Activated naive CD4-positive, alpha-beta T cell treated with anti-CD3 and anti-CD28 coated beads for 36 hours (primary cell): Measurements from ENCODE around the gene CCDC178. TPM values are rescaled to one million over a fixed set of nuclear protein-coding genes. Genes with fewer than 3 reads are reported as not detected.

ENCODE experiments used
- CTCF ChIA-PET: fragments of 350-600 bp; sonication (Branson Sonifier 250); formaldehyde crosslinking; loops from one replicate; lab custom pipeline; 2021; ENCODE audit warnings: antibody characterized with exemption; lab: Charles Lee
- DNase-seq: peaks from one replicate; pipeline ENCODE4 v3.0.0-alpha.2; 2020
- H3K27ac Mint-ChIP-seq: one replicate; pipeline ENCODE4 v1.8.0; 2021; ENCODE audit warnings: mild to moderate bottlenecking, mixed read lengths
- H3K27me3 Mint-ChIP-seq: one replicate; pipeline ENCODE4 v1.8.0; 2021; ENCODE audit warnings: low read depth, mixed read lengths
- H3K36me3 Mint-ChIP-seq: one replicate; pipeline ENCODE4 v1.8.0; 2021; ENCODE audit warnings: low read depth, mixed read lengths
- H3K4me1 Mint-ChIP-seq: one replicate; pipeline ENCODE4 v1.8.0; 2021; ENCODE audit warnings: low read depth, mixed read lengths
- H3K4me3 Mint-ChIP-seq: one replicate; pipeline ENCODE4 v1.8.0; 2021; ENCODE audit warnings: mild to moderate bottlenecking, moderate library complexity, mixed read lengths
- H3K9me3 Mint-ChIP-seq: one replicate; pipeline ENCODE4 v1.8.0; 2021; ENCODE audit warnings: mixed read lengths
- intact Hi-C: fragments of 100-400 bp; cut with micrococcal nuclease; formaldehyde crosslinking; loops from one replicate; pipeline ENCODE4 v1.15.1; 2023
- total RNA-seq, 2 experiments: library from RNA; stranded (reverse); gene quantifications; one replicate each; pipeline ENCODE4 v1.2.3, GENCODE V29; 2021

CCDC178 gene
- total RNA-seq, 2 experiments from 2014 or later, result not detected

DNA sequence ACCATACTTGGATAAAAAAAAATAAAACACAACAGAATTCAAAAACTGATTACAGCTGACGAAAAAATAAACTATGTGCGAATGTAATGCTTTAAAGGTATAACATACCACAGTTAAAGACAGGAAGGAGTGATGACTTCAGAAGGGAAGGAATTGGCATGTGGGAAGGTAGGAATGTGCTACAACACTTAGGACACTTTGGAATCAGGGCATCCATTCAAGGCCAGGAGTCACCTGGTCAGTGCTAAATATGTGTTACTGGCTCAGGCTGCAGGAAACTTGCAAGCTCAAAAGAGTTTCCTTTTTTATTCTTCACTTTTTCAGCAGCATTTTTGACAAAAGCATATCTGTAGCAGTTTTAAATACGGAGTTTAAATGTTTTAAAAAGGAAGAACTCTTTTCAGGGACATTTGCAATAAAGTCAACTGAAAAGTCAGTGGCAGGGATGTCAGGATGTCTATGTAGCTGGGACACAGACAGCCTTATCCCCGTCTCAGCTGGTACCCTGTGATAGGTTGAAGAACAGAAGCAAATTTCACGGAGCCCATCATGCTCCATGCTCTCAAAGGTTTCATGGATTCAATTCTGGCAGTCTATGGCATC lies 529.7 kb downstream of the CCDC178 start:
- intact Hi-C loops, result no loop called here
- Mint-ChIP-seq H3K4me3 (no peak overlapping the region), H3K9me3 (peaks cover 6% of the 10 kb centered on the region), H3K36me3 (no peaks in the 10 kb centered on the region), H3K4me1 (no peaks in the 10 kb centered on the region), H3K27ac (no peak overlapping the region), H3K27me3 (peaks cover 2% of the 10 kb centered on the region)
- CTCF ChIA-PET, result interaction anchor here (0.6 kb wide), 2 partner anchors 300 to 348 kb away, joined by 3 read pairs; no protein-coding TSS in a partner anchor
- no peak for DNase-seq

DNA sequence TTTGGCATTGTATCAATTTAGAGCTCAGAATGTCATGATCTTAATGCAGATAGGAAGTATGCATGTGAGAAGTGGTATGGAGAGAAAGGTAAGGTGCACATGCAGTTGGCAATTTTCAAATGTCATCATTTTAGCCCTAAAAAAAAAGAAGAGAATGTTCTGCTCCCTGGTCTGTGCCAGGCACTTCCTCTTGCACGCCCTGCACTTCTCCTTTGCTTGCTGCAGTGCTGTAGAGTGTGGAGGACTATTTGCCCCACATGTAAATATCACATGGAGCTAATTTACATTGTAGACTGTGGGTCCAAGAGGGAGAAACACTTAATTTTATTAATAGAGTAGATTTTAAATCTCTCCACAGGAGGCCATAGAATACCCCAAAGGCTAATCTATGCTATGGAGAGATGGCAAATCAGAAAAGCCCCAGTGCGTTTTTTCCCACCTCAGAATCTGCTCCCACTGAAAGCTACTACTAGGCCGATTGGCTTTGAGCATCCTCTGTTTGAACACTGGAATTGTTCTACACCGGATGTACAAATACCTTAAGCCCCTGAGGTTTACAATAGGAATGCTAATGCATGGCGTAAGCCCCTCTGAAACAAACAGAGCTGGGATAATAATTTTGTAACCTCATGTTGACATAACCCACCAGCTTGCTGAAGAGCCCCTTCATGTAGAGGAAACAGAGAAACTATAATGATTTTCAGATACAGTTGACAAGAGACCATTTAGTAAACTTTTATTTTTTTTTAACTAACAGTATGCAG lies 530.5 kb downstream of the CCDC178 start:
- Mint-ChIP-seq H3K4me3 (no peak overlapping the region), H3K4me1 (no peaks in the 10 kb centered on the region), H3K27me3 (peaks cover 2% of the 10 kb centered on the region), H3K9me3 (peaks cover 6% of the 10 kb centered on the region), H3K27ac (no peak overlapping the region), H3K36me3 (no peaks in the 10 kb centered on the region)
- CTCF ChIA-PET, result interaction anchor here (0.6 to 0.7 kb wide), 3 partner anchors 301 to 1022 kb away, joined by 3 to 5 read pairs (median 3); no protein-coding TSS in a partner anchor
- intact Hi-C loops, result no loop called here
- DNase-seq, result no peak

DNA sequence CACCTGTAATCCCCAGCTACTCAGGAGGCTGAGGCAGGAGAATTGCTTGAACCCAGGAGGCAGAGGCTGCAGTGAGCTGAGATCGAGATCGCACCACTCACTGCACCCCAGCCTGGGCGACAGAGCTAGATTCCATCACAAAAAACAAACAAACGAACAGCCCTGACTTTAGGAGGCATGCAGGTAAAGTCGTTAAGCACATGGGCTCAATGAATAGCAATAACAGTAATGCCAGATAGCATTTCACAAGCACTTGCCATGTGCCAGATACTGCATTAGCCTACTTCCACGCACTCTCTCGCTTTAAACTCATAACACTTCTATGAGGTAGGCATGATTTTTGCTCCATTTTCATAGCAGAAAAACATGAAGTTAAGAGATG lies 532.1 kb downstream of the CCDC178 start:
- Mint-ChIP-seq H3K4me1 (no peaks in the 10 kb centered on the region), H3K36me3 (no peaks in the 10 kb centered on the region), H3K27ac (no peak overlapping the region), H3K27me3 (peaks cover 2% of the 10 kb centered on the region), H3K4me3 (no peak overlapping the region), H3K9me3 (peaks cover 6% of the 10 kb centered on the region)
- no peak for DNase-seq
- CTCF ChIA-PET, result no interaction called here
- intact Hi-C loops, result no loop called here

DNA sequence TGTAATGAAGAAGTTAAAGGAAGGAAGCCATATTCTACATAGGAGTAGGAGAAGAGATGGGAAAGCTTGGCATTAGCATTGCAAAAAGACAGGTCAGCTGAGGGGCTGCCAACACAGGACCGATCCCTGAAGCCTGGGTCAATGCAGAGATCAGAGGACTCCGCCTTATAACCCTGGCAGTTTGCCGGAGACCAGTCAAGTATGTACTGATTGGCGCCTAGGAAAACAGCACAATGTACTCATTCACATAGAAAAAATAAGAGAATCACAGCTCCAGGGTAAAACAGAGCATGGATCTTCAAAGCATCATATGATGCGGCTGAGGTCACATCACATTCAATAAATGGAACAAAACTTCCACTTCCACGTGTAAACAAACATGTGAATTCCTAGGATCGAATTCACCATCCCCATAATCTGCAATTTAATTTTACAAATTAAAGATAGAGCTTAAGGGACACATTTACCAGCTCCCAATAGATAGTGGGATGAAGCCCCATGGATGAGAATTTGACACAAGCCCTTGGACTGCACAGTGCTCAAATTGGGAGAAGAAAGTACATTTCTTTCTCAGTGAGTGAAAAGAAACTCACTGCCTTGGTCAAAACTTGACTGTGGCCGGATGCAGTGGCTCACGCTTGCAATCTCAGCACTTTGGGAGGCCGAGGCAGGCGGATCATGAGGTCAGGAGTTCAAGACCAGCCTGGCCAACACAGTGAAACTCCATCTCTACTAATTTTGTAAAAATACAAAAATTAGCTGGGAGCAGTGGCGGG lies 532.7 kb downstream of the CCDC178 start:
- intact Hi-C loops, result no loop called here
- Mint-ChIP-seq H3K27ac (no peak overlapping the region), H3K9me3 (peaks cover 5% of the 10 kb centered on the region), H3K27me3 (peaks cover under 1% of the 10 kb centered on the region), H3K4me1 (no peaks in the 10 kb centered on the region), H3K36me3 (no peaks in the 10 kb centered on the region), H3K4me3 (no peak overlapping the region)
- CTCF ChIA-PET, result interaction anchor here (0.7 kb wide), 1 partner anchor 777 kb away, joined by 3 read pairs; no protein-coding TSS in a partner anchor
- DNase-seq, result no peak

DNA sequence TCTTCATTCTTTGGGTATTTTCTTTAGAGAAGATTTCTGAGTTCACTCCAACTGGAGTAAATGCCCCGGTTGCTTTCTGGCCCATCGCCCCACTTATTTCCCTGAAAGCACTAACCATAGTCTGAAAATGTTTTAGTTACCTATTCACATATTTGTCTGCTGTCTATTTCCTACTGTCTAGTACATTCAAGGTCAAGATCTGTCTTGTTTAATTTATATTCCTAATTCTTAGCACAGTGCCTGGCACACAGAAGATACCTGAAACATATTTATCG lies 533.3 kb downstream of the CCDC178 start:
- Mint-ChIP-seq H3K4me3 (no peak overlapping the region), H3K27ac (no peak overlapping the region), H3K9me3 (peaks cover 3% of the 10 kb centered on the region), H3K27me3 (no peaks in the 10 kb centered on the region), H3K36me3 (no peaks in the 10 kb centered on the region), H3K4me1 (no peaks in the 10 kb centered on the region)
- CTCF ChIA-PET, result interaction anchor here (0.7 kb wide), 1 partner anchor 776 kb away, joined by 3 read pairs; no protein-coding TSS in a partner anchor
- no peak for DNase-seq
- intact Hi-C loops, result no loop called here

DNA sequence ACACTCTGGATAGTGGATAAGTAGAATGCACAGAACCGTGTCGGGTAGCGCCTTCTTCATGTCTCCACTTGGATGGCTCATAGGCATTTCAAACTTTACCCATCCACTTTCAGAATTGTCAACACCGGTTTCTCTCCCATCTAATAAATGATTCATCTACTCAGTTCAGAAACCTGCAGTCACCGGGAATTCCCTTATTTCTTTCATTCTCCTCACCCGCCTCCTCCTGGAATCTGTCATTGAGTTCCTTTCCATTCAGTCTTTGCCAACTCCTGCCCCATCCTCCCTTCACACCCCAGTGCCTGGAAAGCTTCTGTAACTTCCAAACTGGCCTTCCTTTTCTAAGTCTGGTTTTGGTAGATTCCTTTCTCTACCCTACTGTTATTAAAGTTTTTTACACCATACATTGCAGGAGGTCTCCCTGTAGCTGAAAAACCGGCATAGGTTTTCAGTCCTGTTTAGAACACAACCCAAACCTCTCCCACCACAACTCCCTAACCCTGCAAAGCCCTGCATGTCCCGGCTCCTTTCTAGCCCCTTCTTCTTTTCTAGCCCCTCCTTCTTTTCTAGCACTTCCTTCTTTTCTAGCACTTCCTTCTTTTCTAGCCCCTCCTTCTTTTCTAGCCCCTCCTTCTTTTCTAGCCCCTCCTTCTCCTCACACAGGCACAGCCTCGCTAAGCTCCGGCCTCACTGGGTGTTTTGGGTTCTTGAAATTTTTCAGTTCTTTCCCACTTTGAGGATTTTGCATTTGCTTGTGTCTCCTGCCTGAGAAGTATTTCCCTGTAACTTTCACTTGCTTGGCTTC lies 533.8 kb downstream of the CCDC178 start:
- CTCF ChIA-PET, result no interaction called here
- Mint-ChIP-seq H3K27me3 (no peaks in the 10 kb centered on the region), H3K9me3 (peaks cover 3% of the 10 kb centered on the region), H3K4me3 (no peak overlapping the region), H3K27ac (no peak overlapping the region), H3K36me3 (no peaks in the 10 kb centered on the region), H3K4me1 (no peaks in the 10 kb centered on the region)
- intact Hi-C loops, result no loop called here
- DNase-seq, result no peak

DNA sequence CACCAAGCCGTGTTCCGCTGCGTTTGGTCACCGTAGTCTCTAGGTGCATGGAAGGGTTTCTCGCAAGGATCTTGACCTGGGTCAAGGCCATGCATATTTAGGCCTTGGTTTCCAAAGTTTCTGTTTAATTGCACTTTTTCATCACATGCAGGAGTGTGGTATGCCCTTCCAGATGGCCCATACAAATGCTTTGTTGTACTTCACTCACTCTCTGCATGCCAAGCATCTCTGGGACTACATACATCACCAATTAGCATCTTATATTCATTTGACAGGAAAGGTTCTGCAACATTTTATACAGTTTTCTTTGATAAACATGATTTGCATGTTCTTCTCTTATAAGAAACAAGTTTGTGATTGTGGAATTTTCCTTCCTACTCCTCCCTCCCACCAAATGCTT lies 534.9 kb downstream of the CCDC178 start:
- Mint-ChIP-seq H3K4me3 (no peak overlapping the region), H3K27me3 (no peaks in the 10 kb centered on the region), H3K27ac (no peak overlapping the region), H3K9me3 (peaks cover 3% of the 10 kb centered on the region), H3K4me1 (no peaks in the 10 kb centered on the region), H3K36me3 (no peaks in the 10 kb centered on the region)
- CTCF ChIA-PET, result interaction anchor here (0.6 kb wide), 1 partner anchor 35 kb away, joined by 4 read pairs; no protein-coding TSS in a partner anchor
- no peak for DNase-seq
- intact Hi-C loops, result no loop called here

DNA sequence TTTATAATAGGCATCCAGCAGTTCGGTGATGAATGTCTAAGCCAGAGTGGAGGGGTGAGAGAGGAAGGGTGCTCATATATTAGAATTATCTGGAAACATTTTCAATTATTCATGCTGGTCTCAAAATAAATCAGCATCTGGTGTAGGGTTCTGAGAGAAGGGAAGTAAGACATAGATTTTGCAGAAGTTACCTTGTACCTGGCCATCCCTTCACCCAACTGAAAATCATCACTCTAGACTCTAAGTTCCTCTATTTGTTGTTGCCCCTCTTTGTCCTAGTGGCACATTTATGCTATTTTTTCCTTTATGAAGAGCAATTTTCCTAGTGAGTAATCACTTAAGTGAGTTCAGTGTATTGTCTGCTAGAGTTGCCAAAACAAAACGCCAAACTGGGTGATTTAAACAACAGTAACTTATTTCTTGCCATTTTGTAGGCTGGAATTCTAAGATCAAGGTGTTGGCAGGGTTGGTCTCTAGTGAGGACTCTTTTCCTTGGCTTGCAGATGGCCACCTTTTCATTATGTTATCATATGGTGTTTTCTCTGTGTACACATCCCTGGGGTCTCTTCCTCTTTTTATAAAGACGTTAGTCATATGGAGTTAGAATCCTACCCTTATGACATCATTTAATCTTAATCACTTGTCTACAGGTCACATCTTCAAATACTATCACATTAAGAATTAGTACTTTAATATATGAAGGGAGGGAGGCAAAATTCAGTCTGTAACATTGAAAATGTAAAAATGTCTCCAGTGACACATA lies 537.8 kb downstream of the CCDC178 start:
- intact Hi-C loops, result no loop called here
- CTCF ChIA-PET, result no interaction called here
- no peak overlapping the region for H3K4me3 Mint-ChIP-seq

DNA sequence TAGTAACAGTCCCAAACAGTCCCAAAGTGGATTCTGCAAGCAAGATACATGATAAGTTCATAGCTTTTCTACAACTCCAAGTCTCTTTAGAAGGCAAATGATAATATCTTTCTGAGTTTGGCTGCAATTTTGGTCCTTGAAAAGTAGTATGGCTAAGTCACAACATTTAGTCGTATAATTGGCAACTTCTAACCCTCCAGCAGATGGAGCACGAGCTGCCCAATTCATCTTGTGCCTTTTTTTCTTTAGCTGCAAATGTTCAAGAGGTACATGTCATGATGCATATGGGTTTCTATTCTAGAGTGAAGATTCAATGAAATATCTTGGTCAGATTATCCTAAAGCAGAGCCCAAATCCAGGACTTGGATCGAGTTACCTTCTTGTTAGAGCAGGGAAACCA lies 540.7 kb downstream of the CCDC178 start:
- Mint-ChIP-seq H3K4me3 (no peak overlapping the region), H3K27ac (no peak overlapping the region), H3K4me1 (no peaks in the 10 kb centered on the region), H3K27me3 (no peaks in the 10 kb centered on the region), H3K9me3 (peaks cover 10% of the 10 kb centered on the region), H3K36me3 (no peaks in the 10 kb centered on the region)
- no peak for DNase-seq
- CTCF ChIA-PET, result no interaction called here
- intact Hi-C loops, result no loop called here

More for the DNA sequence above, 537.8 kb downstream of the CCDC178 start:
- H3K4me1 Mint-ChIP-seq, result no peaks in the 10 kb centered on the region
- no peak overlapping the region for H3K27ac Mint-ChIP-seq
- no peak for DNase-seq
- H3K27me3 Mint-ChIP-seq, result no peaks in the 10 kb centered on the region
- no peaks in the 10 kb centered on the region for H3K36me3 Mint-ChIP-seq
- H3K9me3 Mint-ChIP-seq, result peaks cover 3% of the 10 kb centered on the region

DNA sequence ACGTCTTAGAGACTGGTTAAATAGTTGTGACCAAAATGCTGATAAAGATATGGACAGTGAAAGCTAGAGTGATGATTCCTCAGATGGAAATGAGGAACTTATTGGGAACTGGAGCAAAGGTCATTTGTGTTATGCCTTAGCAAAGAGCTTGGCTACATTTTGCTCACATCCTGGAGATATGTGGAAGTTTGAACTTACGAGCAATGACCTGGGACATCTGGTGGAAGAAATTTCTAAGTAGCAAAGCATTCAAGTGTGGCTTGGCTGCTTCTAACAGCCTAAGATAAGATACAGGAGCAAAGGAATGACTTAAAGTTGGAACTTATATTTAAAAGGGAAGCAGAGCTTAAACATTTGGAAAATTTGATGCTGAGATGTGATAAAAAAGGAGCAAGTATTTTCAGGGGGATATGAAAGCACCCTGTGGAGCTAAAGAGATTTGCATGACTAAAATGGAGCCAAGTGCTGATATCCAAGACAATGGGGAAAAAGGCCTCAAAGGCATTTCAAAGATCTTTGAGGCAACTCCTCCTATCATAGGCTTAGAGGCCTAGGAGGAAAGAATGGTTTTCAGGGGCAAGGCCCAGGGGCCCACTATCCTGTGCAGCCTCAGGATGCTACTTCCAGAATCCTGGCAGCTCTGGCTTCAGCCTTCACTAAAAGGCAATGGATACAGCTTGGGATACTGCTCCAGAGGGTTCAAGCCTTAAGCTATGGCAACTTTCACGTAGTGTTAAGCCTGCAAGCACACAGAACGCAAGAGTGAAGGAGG lies 543.6 kb downstream of the CCDC178 start:
- Mint-ChIP-seq H3K4me3 (no peak overlapping the region), H3K27ac (no peak overlapping the region), H3K4me1 (no peaks in the 10 kb centered on the region), H3K36me3 (no peaks in the 10 kb centered on the region), H3K27me3 (no peaks in the 10 kb centered on the region), H3K9me3 (peaks cover 10% of the 10 kb centered on the region)
- CTCF ChIA-PET, result interaction anchor here (1.0 kb wide), 1 partner anchor 20 kb away, joined by 3 read pairs; no protein-coding TSS in a partner anchor
- intact Hi-C loops, result no loop called here
- DNase-seq, result no peak

DNA sequence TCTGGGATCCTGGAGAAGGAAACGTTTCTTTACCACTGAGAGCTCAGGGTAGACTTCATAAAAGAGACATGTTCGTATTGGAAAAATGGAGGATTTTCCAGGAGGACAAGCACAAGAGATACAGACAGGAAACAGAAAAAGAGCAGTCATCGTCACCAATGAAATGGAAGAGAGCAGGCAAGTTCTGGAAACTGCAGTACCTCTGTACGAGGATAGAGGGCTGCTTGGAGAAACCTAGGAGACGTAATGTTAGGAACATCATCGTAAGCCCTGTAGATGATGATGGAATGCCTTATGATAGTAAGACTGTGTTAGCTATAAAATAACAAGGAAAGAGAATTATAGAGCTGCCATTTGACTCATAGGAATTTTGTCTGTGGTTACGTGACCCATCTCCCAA lies 546.6 kb downstream of the CCDC178 start:
- DNase-seq, result no peak
- no peak overlapping the region for H3K4me3 Mint-ChIP-seq
- H3K4me1 Mint-ChIP-seq, result no peaks in the 10 kb centered on the region
- no peaks in the 10 kb centered on the region for H3K36me3 Mint-ChIP-seq
- intact Hi-C loops, result no loop called here
- no peaks in the 10 kb centered on the region for H3K27me3 Mint-ChIP-seq
- CTCF ChIA-PET, result no interaction called here
- H3K9me3 Mint-ChIP-seq, result peaks cover 10% of the 10 kb centered on the region
- no peak overlapping the region for H3K27ac Mint-ChIP-seq
